ENCODE results near the gene SPTBN2.
"Not testable (repeated sequence)": the region's sequence is repeated elsewhere in the genome, so short reads cannot be mapped to it uniquely, and the experiment has no call there.

Gene SPTBN2

DNA sequence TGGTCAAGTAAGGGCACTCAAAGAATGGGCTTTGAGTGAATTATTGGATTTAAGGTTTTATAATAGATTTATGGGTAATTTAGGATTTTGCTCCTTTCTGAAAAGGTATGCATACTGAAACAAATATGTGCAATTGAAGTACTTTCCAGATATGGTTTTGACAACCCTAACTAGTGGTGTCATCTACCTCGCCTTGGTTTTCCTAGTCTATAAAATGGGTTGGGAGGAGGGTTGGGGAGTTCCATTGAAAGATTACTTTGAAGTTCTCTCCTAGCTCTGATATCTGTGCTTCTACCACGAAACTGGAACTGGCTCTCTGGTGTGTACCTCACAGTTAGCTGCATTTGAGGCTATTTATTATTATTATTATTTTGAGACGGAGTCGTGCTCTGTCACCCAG, 431 bp upstream of the SPTBN2 start:
- no peak overlapping the region for H3K4me3 ChIP-seq (replicated peaks; ENCODE audit: low read depth, low read length)
- TF ChIP-seq, protein P1, sequence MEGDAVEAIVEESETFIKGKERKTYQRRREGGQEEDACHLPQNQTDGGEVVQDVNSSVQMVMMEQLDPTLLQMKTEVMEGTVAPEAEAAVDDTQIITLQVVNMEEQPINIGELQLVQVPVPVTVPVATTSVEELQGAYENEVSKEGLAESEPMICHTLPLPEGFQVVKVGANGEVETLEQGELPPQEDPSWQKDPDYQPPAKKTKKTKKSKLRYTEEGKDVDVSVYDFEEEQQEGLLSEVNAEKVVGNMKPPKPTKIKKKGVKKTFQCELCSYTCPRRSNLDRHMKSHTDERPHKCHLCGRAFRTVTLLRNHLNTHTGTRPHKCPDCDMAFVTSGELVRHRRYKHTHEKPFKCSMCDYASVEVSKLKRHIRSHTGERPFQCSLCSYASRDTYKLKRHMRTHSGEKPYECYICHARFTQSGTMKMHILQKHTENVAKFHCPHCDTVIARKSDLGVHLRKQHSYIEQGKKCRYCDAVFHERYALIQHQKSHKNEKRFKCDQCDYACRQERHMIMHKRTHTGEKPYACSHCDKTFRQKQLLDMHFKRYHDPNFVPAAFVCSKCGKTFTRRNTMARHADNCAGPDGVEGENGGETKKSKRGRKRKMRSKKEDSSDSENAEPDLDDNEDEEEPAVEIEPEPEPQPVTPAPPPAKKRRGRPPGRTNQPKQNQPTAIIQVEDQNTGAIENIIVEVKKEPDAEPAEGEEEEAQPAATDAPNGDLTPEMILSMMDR (IDR thresholded peaks at IDR 0.05; ENCODE audit: insufficient read depth, low read length, poor library complexity, severe bottlenecking), result no peak
- H3K27me3 ChIP-seq (replicated peaks; ENCODE audit: control insufficient read depth, insufficient read depth, low read length), result peaks cover 9% of the 10 kb centered on the region
- DNase-seq (ENCODE audit: extremely low read depth, insufficient read length), result no peak
- H3K36me3 ChIP-seq (ENCODE audit: control insufficient read depth, insufficient read depth, low read length), result no peaks in the 10 kb centered on the region

DNA sequence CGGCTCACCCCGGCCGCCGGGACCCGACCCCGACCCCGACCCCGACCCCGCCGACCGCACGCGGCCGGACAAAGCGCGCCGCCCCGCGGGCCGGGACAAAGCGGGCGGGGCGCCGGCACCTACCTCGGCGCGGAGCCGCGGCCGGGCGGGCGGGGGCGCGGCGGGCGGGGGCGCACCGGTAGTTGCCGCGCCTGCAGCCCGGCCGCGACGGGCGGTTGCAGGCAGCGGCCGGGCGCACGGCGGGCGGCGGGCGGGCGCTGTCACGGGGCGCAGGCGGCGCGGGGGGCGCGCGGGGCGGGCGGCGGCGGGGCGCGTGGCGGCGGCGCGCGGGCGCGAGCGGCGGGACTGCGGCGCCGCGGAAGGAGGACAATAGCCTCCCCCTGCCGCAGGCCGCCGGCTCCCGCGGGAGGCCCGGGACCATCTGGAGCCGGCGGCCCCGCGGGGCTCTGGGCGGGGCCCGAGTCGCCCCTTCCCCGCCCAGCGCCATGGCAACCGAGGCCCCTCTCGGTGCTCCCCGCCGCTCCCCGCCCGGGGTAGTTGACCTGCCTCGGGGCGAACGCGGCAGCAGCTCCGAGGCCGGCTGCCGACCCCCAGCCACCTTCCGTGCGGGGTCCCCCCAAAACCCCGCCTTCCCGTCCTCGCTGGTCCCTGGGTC, 851 bp downstream of the SPTBN2 start:
- TF ChIP-seq, protein P1 (IDR thresholded peaks at IDR 0.05; ENCODE audit: insufficient read depth, low read length, poor library complexity, severe bottlenecking), result no peak
- H3K27me3 ChIP-seq (replicated peaks; ENCODE audit: control insufficient read depth, insufficient read depth, low read length), result peaks cover 9% of the 10 kb centered on the region
- H3K36me3 ChIP-seq (ENCODE audit: control insufficient read depth, insufficient read depth, low read length), result no peaks in the 10 kb centered on the region
- DNase-seq (ENCODE audit: extremely low read depth, insufficient read length), result no peak
- peak overlapping the region; percentile 48 for H3K4me3 ChIP-seq (replicated peaks; ENCODE audit: low read depth, low read length)

DNA sequence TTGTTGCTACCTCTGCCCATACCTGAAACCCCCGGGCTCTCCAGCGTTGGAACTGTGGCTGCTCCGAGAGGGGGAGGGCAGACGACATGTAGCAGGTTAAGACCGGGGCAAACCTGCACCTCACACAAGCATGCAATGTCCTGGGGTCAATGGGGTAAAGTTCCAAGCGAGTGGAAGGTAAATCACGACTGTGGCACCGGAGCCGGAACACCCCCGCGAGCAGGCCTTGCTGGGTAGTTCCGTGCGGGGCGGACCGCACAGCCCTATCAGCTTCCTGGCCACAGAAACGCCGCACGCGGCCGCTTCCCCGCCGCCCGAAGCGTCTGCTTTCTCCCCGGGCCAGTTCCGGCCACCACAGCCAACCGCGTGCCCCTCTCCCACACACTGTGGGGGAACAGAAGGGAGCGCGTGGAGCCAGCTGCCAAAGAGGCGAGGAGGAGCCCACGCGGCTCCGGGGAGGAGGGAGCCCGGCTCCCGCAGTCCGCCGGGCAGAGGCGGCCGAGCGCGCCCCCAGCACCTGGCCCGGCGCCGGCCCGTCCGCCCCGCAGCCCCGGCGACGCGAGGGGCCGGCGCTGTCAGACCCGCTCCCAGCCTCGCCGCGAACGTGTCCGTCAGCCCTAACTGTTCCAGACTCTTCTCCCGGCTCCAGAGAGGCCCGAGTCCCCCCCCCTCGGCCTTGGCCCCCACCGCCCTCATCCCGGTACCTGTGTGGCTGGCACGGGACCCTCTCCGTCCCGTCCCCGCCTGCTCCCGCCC, 1.6 kb downstream of the SPTBN2 start:
- Histone ChIP-seq H3K36me3 (ENCODE audit: control insufficient read depth, insufficient read depth, low read length) (no peaks in the 10 kb centered on the region), H3K27me3 (replicated peaks; ENCODE audit: control insufficient read depth, insufficient read depth, low read length) (peaks cover 8% of the 10 kb centered on the region), H3K4me3 (replicated peaks; ENCODE audit: low read depth, low read length) (peak overlapping the region; percentile 48)
- TF ChIP-seq, protein P1 (IDR thresholded peaks at IDR 0.05; ENCODE audit: insufficient read depth, low read length, poor library complexity, severe bottlenecking), result no peak
- peak; percentile 32 for DNase-seq (ENCODE audit: extremely low read depth, insufficient read length)

DNA sequence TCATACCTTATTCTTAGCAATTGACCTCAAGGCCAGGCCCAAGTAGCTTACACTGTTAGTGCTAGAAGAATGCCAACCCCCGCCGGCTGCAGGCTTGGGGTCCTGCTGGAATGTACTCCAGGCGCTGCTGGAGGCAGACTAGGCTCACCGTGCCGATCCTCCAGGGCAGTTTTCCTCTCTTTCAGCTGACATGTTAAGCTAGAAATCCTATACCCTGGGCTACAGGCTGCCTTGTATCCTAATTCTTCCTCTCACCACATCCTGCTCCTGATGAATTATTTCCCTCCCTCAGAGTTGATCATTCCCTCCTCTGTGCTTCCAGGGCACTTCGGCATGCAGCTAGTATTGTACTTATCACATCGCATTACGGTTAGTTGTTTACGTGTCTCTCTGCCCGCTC, 3.4 kb downstream of the SPTBN2 start:
- Histone ChIP-seq H3K4me3 (replicated peaks; ENCODE audit: low read depth, low read length) (no peak overlapping the region), H3K27me3 (replicated peaks; ENCODE audit: control insufficient read depth, insufficient read depth, low read length) (peaks cover 6% of the 10 kb centered on the region), H3K36me3 (ENCODE audit: control insufficient read depth, insufficient read depth, low read length) (no peaks in the 10 kb centered on the region)
- TF ChIP-seq, protein P1 (IDR thresholded peaks at IDR 0.05; ENCODE audit: insufficient read depth, low read length, poor library complexity, severe bottlenecking), result no peak
- no peak for DNase-seq (ENCODE audit: extremely low read depth, insufficient read length)

DNA sequence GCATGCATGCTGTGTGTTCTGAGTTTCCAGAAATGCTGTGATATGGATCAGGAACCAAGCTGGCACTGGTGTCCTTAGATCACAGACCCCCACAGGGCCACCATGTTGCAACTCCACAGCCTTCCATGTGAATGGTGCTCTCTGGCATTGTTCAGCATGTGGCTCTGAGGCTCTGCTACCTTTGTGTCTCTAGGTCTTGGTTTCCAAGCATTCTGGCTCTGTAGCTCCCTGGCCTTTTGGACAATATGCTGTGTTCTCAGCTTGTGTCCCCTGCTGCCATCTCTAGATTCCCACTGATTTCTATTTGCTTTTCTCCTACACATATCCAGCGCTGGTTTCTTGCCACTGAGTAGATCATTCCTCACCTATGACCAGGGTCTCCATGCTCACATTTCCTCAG, 3.9 kb downstream of the SPTBN2 start:
- no peaks in the 10 kb centered on the region for H3K36me3 ChIP-seq (ENCODE audit: control insufficient read depth, insufficient read depth, low read length)
- no peak for DNase-seq (ENCODE audit: extremely low read depth, insufficient read length)
- peaks cover 6% of the 10 kb centered on the region for H3K27me3 ChIP-seq (replicated peaks; ENCODE audit: control insufficient read depth, insufficient read depth, low read length)
- TF ChIP-seq, protein P1 (IDR thresholded peaks at IDR 0.05; ENCODE audit: insufficient read depth, low read length, poor library complexity, severe bottlenecking), result no peak
- H3K4me3 ChIP-seq (replicated peaks; ENCODE audit: low read depth, low read length), result no peak overlapping the region

DNA sequence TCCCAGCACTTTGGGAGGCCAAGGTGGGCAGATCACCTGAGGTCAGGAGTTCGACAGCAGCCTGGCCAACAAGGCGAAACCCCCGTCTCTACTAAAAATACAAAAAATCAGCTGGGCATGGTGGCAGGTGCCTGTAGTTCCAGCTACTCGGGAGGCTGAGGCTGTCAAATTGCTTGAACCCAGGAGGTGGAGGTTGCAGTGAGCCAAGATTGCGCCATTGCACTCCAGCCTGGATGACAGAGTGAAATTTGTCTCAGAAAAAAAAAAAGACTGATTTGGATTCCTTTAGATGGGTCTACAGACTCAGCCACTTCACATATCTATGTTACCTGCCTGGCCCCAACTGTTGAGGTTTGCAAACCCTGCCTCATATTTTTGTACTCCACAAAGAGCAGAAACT, 4.8 kb downstream of the SPTBN2 start:
- H3K36me3 ChIP-seq (ENCODE audit: control insufficient read depth, insufficient read depth, low read length); DNase-seq (ENCODE audit: extremely low read depth, insufficient read length); H3K4me3 ChIP-seq (replicated peaks; ENCODE audit: low read depth, low read length); H3K27me3 ChIP-seq (replicated peaks; ENCODE audit: control insufficient read depth, insufficient read depth, low read length): not testable (repeated sequence)

Measured in GM06990 (cell line).